ENCODE measurements around the gene ARL9.
A peak's percentile ranks its signal among the peaks of the same experiment; 100 is the strongest.

ARL9 gene

GRCh38 chr4:56505269-56506130 lies at the start of gene ARL9:
Gene ARL9, plus strand, starts transcription at chr4:56505791. Its CDS starts 72 bp downstream, at chr4:56505863.
- no peak within 1 kb of the TSS for H3K4me3 ChIP-seq (ENCODE audit: low read depth, low read length)
- DNase-seq (ENCODE audit: low read depth) = no peak
- no peak for TF ChIP-seq MAX (IDR thresholded peaks at IDR 0.05; ENCODE audit: low read depth, low read length)

GRCh38 chr4:56460085-56460484 lies 45.5 kb upstream of the ARL9 start:
- no peak overlapping the region for H3K4me3 ChIP-seq (ENCODE audit: low read depth, low read length)
- DNase-seq (ENCODE audit: low read depth) = no peak
- TF ChIP-seq, protein P1, sequence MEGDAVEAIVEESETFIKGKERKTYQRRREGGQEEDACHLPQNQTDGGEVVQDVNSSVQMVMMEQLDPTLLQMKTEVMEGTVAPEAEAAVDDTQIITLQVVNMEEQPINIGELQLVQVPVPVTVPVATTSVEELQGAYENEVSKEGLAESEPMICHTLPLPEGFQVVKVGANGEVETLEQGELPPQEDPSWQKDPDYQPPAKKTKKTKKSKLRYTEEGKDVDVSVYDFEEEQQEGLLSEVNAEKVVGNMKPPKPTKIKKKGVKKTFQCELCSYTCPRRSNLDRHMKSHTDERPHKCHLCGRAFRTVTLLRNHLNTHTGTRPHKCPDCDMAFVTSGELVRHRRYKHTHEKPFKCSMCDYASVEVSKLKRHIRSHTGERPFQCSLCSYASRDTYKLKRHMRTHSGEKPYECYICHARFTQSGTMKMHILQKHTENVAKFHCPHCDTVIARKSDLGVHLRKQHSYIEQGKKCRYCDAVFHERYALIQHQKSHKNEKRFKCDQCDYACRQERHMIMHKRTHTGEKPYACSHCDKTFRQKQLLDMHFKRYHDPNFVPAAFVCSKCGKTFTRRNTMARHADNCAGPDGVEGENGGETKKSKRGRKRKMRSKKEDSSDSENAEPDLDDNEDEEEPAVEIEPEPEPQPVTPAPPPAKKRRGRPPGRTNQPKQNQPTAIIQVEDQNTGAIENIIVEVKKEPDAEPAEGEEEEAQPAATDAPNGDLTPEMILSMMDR (IDR thresholded peaks at IDR 0.05; ENCODE audit: low read depth, low read length) = no peak
- no peak for TF ChIP-seq MYC (IDR thresholded peaks at IDR 0.05; ENCODE audit: low read depth, low read length)
- TF ChIP-seq POLR2A (IDR thresholded peaks at IDR 0.05; ENCODE audit: extremely low read depth, insufficient read length) = no peak
- no peak for TF ChIP-seq MAX (IDR thresholded peaks at IDR 0.05; ENCODE audit: low read depth, low read length)

DNA sequence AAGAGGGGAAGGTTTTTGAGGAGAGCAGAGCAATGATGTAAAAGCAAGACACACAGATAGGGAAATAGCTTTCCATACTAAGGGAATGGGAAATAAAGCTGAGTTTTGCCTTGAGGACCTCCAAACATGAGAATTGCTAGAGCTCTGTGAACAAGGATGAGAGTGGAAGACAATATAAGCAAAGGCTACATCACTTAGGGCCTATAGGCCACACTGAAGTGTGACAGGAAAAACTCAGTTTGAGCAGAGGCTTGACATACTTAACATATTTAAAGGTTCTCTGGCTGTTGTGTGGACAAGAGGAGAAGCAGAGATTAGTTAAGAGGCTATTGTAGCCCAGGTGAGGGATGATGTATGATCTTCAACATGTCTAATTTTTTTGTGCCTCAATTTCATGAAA lies 43.4 kb upstream of the ARL9 start:
- DNase-seq (ENCODE audit: low read depth) = no peak
- TF ChIP-seq POLR2A (IDR thresholded peaks at IDR 0.05; ENCODE audit: extremely low read depth, insufficient read length) = no peak
- TF ChIP-seq MYC (IDR thresholded peaks at IDR 0.05; ENCODE audit: low read depth, low read length) = no peak
- TF ChIP-seq, protein P1 (IDR thresholded peaks at IDR 0.05; ENCODE audit: low read depth, low read length) = no peak
- no peak for TF ChIP-seq MAX (IDR thresholded peaks at IDR 0.05; ENCODE audit: low read depth, low read length)
- H3K4me3 ChIP-seq (ENCODE audit: low read depth, low read length) = no peak overlapping the region

DNA sequence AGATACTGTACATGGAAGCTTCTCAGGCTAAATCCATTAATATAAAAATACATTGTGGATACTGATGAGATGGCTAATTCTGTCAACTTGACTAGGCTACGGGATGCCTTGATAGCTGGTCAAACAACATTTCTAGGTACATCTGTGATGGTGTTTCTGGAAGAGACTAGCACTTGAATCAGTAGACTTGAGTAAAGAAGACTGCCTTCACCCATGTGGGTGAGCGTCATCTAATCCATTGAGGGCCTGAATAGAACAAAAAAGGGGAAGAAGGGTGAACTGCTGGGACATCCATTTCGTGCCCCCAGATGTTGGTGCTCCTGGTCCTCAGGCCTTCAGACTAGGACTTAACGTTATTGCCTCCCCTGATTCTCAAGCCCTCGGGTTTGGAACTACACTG lies 41.9 kb upstream of the ARL9 start:
- H3K4me3 ChIP-seq (ENCODE audit: low read depth, low read length) = no peak overlapping the region
- peak; percentile 57 for DNase-seq (ENCODE audit: low read depth)
- no peak for TF ChIP-seq MYC (IDR thresholded peaks at IDR 0.05; ENCODE audit: low read depth, low read length)
- TF ChIP-seq MAX (IDR thresholded peaks at IDR 0.05; ENCODE audit: low read depth, low read length) = no peak
- TF ChIP-seq POLR2A (IDR thresholded peaks at IDR 0.05; ENCODE audit: extremely low read depth, insufficient read length) = no peak
- TF ChIP-seq, protein P1 (IDR thresholded peaks at IDR 0.05; ENCODE audit: low read depth, low read length) = no peak

- H3K4me3 ChIP-seq (ENCODE audit: low read depth, low read length) = no peak overlapping the region
- TF ChIP-seq MAX (IDR thresholded peaks at IDR 0.05; ENCODE audit: low read depth, low read length) = no peak
- no peak for TF ChIP-seq POLR2A (IDR thresholded peaks at IDR 0.05; ENCODE audit: extremely low read depth, insufficient read length)
- TF ChIP-seq, protein P1 (IDR thresholded peaks at IDR 0.05; ENCODE audit: low read depth, low read length) = no peak
- no peak for TF ChIP-seq MYC (IDR thresholded peaks at IDR 0.05; ENCODE audit: low read depth, low read length)
- no peak for DNase-seq (ENCODE audit: low read depth)
Observed at GRCh38 chr4:56464581-56464980, 41.0 kb upstream of the ARL9 start.

DNA sequence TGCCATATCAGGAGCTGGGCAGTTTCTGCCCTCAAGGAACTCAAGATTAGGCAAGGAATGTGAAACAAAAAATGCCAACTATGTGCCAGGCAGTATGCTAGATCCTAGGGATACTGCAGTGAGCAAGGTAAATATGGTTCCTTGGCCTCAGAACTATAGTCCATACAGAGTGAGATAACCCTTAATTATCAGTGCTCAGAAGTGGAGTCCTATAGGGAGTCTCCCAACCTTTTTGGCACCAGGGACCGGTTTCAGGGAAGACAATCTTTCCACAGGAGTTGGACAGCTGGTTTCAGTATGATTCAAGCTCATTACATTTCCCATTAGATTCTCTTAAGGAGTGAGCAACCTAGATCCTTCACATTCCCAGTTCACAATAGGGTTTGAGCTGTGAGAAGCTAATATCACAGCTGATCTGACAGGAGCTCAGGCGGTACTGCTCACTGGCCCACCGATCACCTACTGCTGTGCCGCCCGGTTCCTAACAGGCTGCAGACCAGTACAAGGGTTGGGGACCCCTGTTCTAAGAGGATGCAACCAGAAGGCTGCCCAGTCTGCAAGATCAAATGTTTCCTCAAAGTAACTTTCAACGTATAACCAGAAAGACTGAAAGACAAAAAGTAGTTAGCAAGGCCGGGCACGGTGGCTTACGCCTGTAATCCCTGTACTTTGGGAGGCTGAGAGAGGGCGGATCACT lies 39.8 kb upstream of the ARL9 start:
- TF ChIP-seq, protein P1 (IDR thresholded peaks at IDR 0.05; ENCODE audit: low read depth, low read length) = no peak
- no peak for TF ChIP-seq MAX (IDR thresholded peaks at IDR 0.05; ENCODE audit: low read depth, low read length)
- no peak for TF ChIP-seq POLR2A (IDR thresholded peaks at IDR 0.05; ENCODE audit: extremely low read depth, insufficient read length)
- no peak for TF ChIP-seq MYC (IDR thresholded peaks at IDR 0.05; ENCODE audit: low read depth, low read length)
- no peak for DNase-seq (ENCODE audit: low read depth)
- peak overlapping the region; percentile 99 for H3K4me3 ChIP-seq (ENCODE audit: low read depth, low read length)

DNA sequence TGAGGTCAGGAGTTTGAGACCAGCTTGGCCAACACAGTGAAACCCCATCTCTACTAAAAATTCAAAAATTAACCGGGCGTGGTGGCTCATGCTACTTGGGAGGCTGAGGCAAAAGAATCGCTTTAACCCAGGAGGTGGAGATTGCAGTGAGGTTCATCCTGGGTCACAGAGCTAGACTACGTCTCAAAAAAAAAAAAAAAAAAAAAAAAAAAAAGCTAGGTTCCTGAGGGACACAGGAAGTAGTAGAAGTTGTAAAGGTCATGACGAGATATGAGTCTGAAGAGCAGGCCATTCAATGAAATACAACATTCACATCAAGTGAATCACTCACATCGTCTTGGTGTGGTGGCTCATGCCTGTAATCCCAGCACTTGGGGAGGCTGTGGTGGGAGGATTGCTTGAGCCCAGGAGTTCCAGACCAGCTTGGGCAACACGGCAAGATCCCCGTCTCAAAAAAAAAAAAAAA lies 39.3 kb upstream of the ARL9 start:
- peak; percentile 70 for DNase-seq (ENCODE audit: low read depth)
- H3K4me3 ChIP-seq (ENCODE audit: low read depth, low read length) = peak overlapping the region; percentile 99

All from NB4 (cell line).